OCI-LY7 (cell line): ENCODE measurements around the gene TUBB6.

ENCODE experiments used
- CTCF ChIP-seq: fragments of 200-600 bp; sonication (generic); conservative IDR thresholded peaks from 2 replicates; pipeline ENCODE4 v1.5.1; 2014; ENCODE audit warnings: mild to moderate bottlenecking, antibody characterized with exemption, low read length, moderate library complexity, mixed read lengths
- EZH2phosphoT487 ChIP-seq: fragments of 200-600 bp; sonication (generic); IDR thresholded peaks from 2 replicates; pipeline ENCODE4 v1.6.1; 2018; ENCODE audit warnings: low read depth, borderline replicate concordance, mild to moderate bottlenecking, mixed run types, antibody characterized with exemption, low read length, moderate library complexity, mixed read lengths

- no peak for TF ChIP-seq CTCF
- TF ChIP-seq EZH2phosphoT487, result no peak
These were observed 502 bp downstream of the TUBB6 start for GRCh38 chr18:12308386-12309100.
